K562 (cell line): ENCODE results near the gene OR10R2. TPM values are rescaled to one million over a fixed set of nuclear protein-coding genes. Genes with fewer than 3 reads are reported as not detected.

Source experiments
- ATAC-seq: fragments of 200-7000 bp; cut with Tn5 transposase; 3 replicates; pipeline ENCODE4 v1.9.1; 2020; ENCODE audit warnings: moderate library complexity
- BruUV-seq: library from RNA; stranded (reverse); fragments of 400-500 nt; replicated peaks from 2 replicates; lab custom pipeline; 2021; lab: Mats Ljungman, UMichigan
- CTCF ChIA-PET: fragments of 300-600 bp; formaldehyde crosslinking; extraction: SDS; loops from one replicate; lab custom pipeline; 2021; ENCODE audit warnings: low intra/inter-chr PET ratio; lab: Yijun Ruan, JAX
- POLR2A ChIA-PET: fragments of 300-600, 350-650 bp; sonication (Branson Sonifier 250); formaldehyde crosslinking; extraction: SDS; loops from one replicate; lab custom pipeline; 2021; ENCODE audit warnings: antibody characterized with exemption, inconsistent platforms; lab: Yijun Ruan, JAX
- DNase-seq, 4 experiments: peaks; one replicate each; pipeline versions ENCODE4 v3.0.0 to v3.0.0-alpha.2; 2011 to 2018; ENCODE audit warnings: low spot score in 3 of 4, mixed read lengths in 3 of 4; ENCODE audit errors: extremely low read depth in 1 of 4
- FAIRE-seq: peaks from 2 replicates; lab custom pipeline; 2011; peaks lifted over from hg19 to GRCh38; lab: Jason Lieb, UNC
- H2AFZ ChIP-seq: 2 replicates; pipeline ENCODE4 v1.6.0; 2011; ENCODE audit warnings: low read depth, low read length, control low read depth, inconsistent platforms
- H3K27ac ChIP-seq: fragments of 200-600 bp; 3 replicates; pipeline ENCODE4 v1.8.0; 2011; ENCODE audit warnings: low read depth, mild to moderate bottlenecking, control low read depth, inconsistent platforms, low read length, moderate library complexity, mixed read lengths; ENCODE audit errors: extremely low read depth
- H3K27me3 ChIP-seq, 2 experiments: fragments of 300-600 bp in 1 of 2; 2 replicates in 1 of 2; 3 replicates in 1 of 2; pipeline versions ENCODE4 v1.6.0 to v1.8.0; 2011; ENCODE audit warnings: inconsistent platforms in 2 of 2, low read length in 2 of 2, mild to moderate bottlenecking in 1 of 2, mixed read lengths in 1 of 2, moderate library complexity in 1 of 2; ENCODE audit not compliant: control insufficient read depth in 2 of 2, insufficient read depth in 2 of 2
- H3K36me3 ChIP-seq: fragments of 300-600 bp; 3 replicates; pipeline ENCODE4 v1.8.0; 2011; ENCODE audit warnings: mild to moderate bottlenecking, low read length, inconsistent platforms; ENCODE audit not compliant: control insufficient read depth, insufficient read depth
- H3K4me1 ChIP-seq, 2 experiments: fragments of 200-600 bp in 1 of 2; replicated peaks in 1 of 2; 2 replicates in 1 of 2; 3 replicates in 1 of 2; pipeline versions ENCODE4 v1.5.1 to v1.8.0; 2011; ENCODE audit warnings: inconsistent platforms in 2 of 2, low read length in 2 of 2, mild to moderate bottlenecking in 1 of 2, mixed read lengths in 1 of 2, moderate library complexity in 1 of 2; ENCODE audit not compliant: control insufficient read depth in 2 of 2, insufficient read depth in 2 of 2
- H3K4me2 ChIP-seq: 2 replicates; pipeline ENCODE4 v1.6.1; 2011; ENCODE audit warnings: low read length, control low read depth, inconsistent platforms, mixed read lengths; ENCODE audit not compliant: insufficient read depth
- H3K4me3 ChIP-seq: fragments of 200-600 bp; sonication (generic), shearing (Covaris generic); 2 replicates; pipeline ENCODE4 v1.5.1; 2016; ENCODE audit warnings: control low read depth, inconsistent platforms
- H3K79me2 ChIP-seq: fragments of 200-600 bp; 3 replicates; pipeline ENCODE4 v1.8.0; 2011; ENCODE audit warnings: low read length, inconsistent platforms; ENCODE audit not compliant: control insufficient read depth, insufficient read depth
- H3K9ac ChIP-seq, 2 experiments: 2 replicates each; pipeline versions ENCODE4 v1.6.0 to v1.6.1; 2011; ENCODE audit warnings: low read depth in 2 of 2, low read length in 2 of 2, control low read depth in 1 of 2, inconsistent platforms in 1 of 2, mild to moderate bottlenecking in 1 of 2, mixed read lengths in 1 of 2; ENCODE audit not compliant: insufficient read depth in 1 of 2
- H3K9me1 ChIP-seq: one replicate; pipeline ENCODE4 v1.6.0; 2011; ENCODE audit warnings: inconsistent platforms, mild to moderate bottlenecking, low read length, moderate library complexity; ENCODE audit not compliant: control insufficient read depth, insufficient read depth
- H3K9me3 ChIP-seq: replicated peaks from 2 replicates; pipeline ENCODE4 v1.5.1; 2011; ENCODE audit warnings: low read depth, low read length, inconsistent platforms; ENCODE audit not compliant: control insufficient read depth, insufficient read depth
- H4K20me1 ChIP-seq: replicated peaks from 2 replicates; pipeline ENCODE4 v1.6.1; 2011; ENCODE audit warnings: low read length, inconsistent platforms, mixed read lengths; ENCODE audit not compliant: control insufficient read depth, insufficient read depth
- BCOR ChIP-seq: fragments of 450-650 bp; IDR thresholded peaks from 2 replicates; pipeline ENCODE4 v1.6.1; 2016
- CBX2 ChIP-seq: fragments of 200-600 bp; sonication (generic); IDR thresholded peaks from one replicate; pipeline ENCODE4 v1.6.1; 2012; ENCODE audit warnings: mild to moderate bottlenecking, low read length, inconsistent platforms; ENCODE audit not compliant: insufficient read depth, poor library complexity, severe bottlenecking
- HMG20A ChIP-seq: fragments of 450-650 bp; formaldehyde crosslinking; conservative IDR thresholded peaks from 2 replicates; pipeline ENCODE4 v1.4.0; 2020; ENCODE audit warnings: mild to moderate bottlenecking, mixed read lengths
- IRF9 ChIP-seq: fragments of 450-650 bp; IDR thresholded peaks from 2 replicates; pipeline ENCODE4 v1.6.1; 2016; ENCODE audit warnings: missing biosample characterization, missing genetic modification characterization
- MCM5 ChIP-seq: fragments of 450-650 bp; IDR thresholded peaks from 2 replicates; pipeline ENCODE4 v1.6.1; 2016; ENCODE audit warnings: low read depth
- NR3C1 ChIP-seq: sonication (generic); formaldehyde crosslinking; IDR thresholded peaks from 2 replicates; pipeline ENCODE4 v1.8.1; 2022; ENCODE audit warnings: missing genetic modification reagents
- NR4A1 ChIP-seq, 2 experiments: fragments of 250-450 bp in 1 of 2; fragments of 450-650 bp in 1 of 2; sonication (Bioruptor Pico) in 1 of 2; IDR thresholded peaks; 2 replicates each; pipeline versions ENCODE4 v1.4.0 to v1.6.1; 2016 to 2020; ENCODE audit warnings: mild to moderate bottlenecking in 2 of 2, missing compliant biosample characterization in 1 of 2, missing genetic modification characterization in 1 of 2, moderate library complexity in 1 of 2
- TAF1 ChIP-seq: IDR thresholded peaks from 2 replicates; pipeline ENCODE4 v1.6.1; 2011; ENCODE audit warnings: mild to moderate bottlenecking, low read length, moderate library complexity; ENCODE audit not compliant: insufficient read depth, control insufficient read depth, severe bottlenecking; ENCODE audit errors: extremely low read depth
- TBP ChIP-seq: optimal IDR thresholded peaks from 2 replicates; pipeline ENCODE3; 2011; ENCODE audit warnings: low read depth, low read length, improper control_type of control experiment
- ZFP91 ChIP-seq: sonication (generic); formaldehyde crosslinking; IDR thresholded peaks from 2 replicates; pipeline ENCODE4 v1.8.0; 2022; ENCODE audit warnings: mild to moderate bottlenecking, missing genetic modification reagents
- ZNF133 ChIP-seq: fragments of 250-450 bp; sonication (Bioruptor Pico); IDR thresholded peaks from 2 replicates; pipeline ENCODE4 v1.4.0; 2020; ENCODE audit warnings: mild to moderate bottlenecking
- ZNF23 ChIP-seq: fragments of 250-450 bp; sonication (Bioruptor Pico); IDR thresholded peaks from 2 replicates; pipeline ENCODE4 v1.4.0; 2020; ENCODE audit warnings: mild to moderate bottlenecking
- ZNF354B ChIP-seq: fragments of 250-450 bp; sonication (Bioruptor Pico); IDR thresholded peaks from 2 replicates; pipeline ENCODE4 v1.4.0; 2020
- WGBS: fragments of 100-300 bp; shearing (Covaris generic); methylation state at CpG from one replicate; pipeline ENCODE4 v1.1.6; 2016; ENCODE audit warnings: low coverage, mixed read lengths; ENCODE audit not compliant: insufficient coverage; ENCODE audit errors: missing lambda C conversion rate; 5-methylcytosine and 5-hydroxymethylcytosine counted together
- in situ Hi-C: fragments of 300-500 bp; cut with MboI; formaldehyde crosslinking; loops from 4 replicates; pipeline ENCODE4 v1.15.0; 2018; ENCODE audit warnings: inconsistent platforms, mixed read lengths
- intact Hi-C: fragments of 100-400 bp; cut with micrococcal nuclease; formaldehyde crosslinking; loops from 2 replicates; pipeline ENCODE4 v1.14.2; 2022
- polyA plus RNA-seq, 8 experiments: library from polyadenylated mRNA; depleted of rRNA in 4 of 8; stranded (reverse) in 5 of 8; unstranded in 3 of 8; fragments of >200 nt; fragmentation: Nextera tagmentation in 2 of 8; fragmentation: Illumina TruSeq in 1 of 8; extraction: Ambion mirVana in 2 of 8; extraction: Trizol in 1 of 8; gene quantifications; 2 replicates each; pipeline versions ENCODE4 v1.2.1 to v1.2.3, GENCODE V29; 2011 to 2014; ENCODE audit warnings: inconsistent platforms in 1 of 8, missing spikeins in 1 of 8
- total RNA-seq, 7 experiments: library from RNA; depleted of rRNA in 6 of 7; stranded (reverse); fragments of >200 nt in 6 of 7; fragmentation: Illumina TruSeq in 2 of 7; extraction: Trizol in 2 of 7; gene quantifications; 2 replicates each; pipeline versions ENCODE4 v1.2.1 to v1.2.3, GENCODE V29; 2011 to 2021; ENCODE audit warnings: low replicate concordance in 1 of 7
- TF ChIP-seq, protein P1 (sequence below): fragments of 250-450 bp; sonication (Bioruptor Pico); IDR thresholded peaks from 2 replicates; pipeline ENCODE4 v1.9.0; 2021; ENCODE audit warnings: mild to moderate bottlenecking

The OR10R2 gene
- total and polyA plus RNA-seq, 9 of the 15 experiments (the other 6 are each of a cell fraction or from before 2014, with no cell fraction given): not detected

GRCh38 chr1:158491316-158491715, 19.3 kb downstream of the OR10R2 start:
- no peak overlapping the region for H3K4me2 ChIP-seq
- H3K79me2 ChIP-seq: no peaks in the 10 kb centered on the region
- no peak overlapping the region for H3K9ac ChIP-seq
- H2AFZ ChIP-seq: no peak overlapping the region
- no peak overlapping the region for H3K4me3 ChIP-seq
- H3K36me3 ChIP-seq: no peaks in the 10 kb centered on the region
- no peaks in the 10 kb centered on the region for H3K9me1 ChIP-seq
- H3K4me1 ChIP-seq: no peaks in the 10 kb centered on the region
- FAIRE-seq (no peak), DNase-seq (no peak), ATAC-seq (no peak)
- no peaks in the 10 kb centered on the region for H3K27me3 ChIP-seq
- intact Hi-C loops: no loop called here
- no TSS peak for BruUV-seq
- TF ChIP-seq ZNF23 (CRISPR knock-in tag) (no peak), NR3C1 (CRISPR knock-in tag) (no peak), TBP (no peak)
- 0% methylated on average over 3 of the region's 3 CpGs for WGBS
- POLR2A ChIA-PET: no interaction called here
- H3K27ac ChIP-seq: no peak overlapping the region
- in situ Hi-C loops: no loop called here
- CTCF ChIA-PET: no interaction called here
- H4K20me1 ChIP-seq: no peaks in the 10 kb centered on the region
- H3K9me3 ChIP-seq: no peaks in the 10 kb centered on the region

GRCh38 chr1:158493054-158493453, 21.0 kb downstream of the OR10R2 start:
- POLR2A ChIA-PET: no interaction called here
- TF ChIP-seq ZFP91 (CRISPR knock-in tag) (no peak), MCM5 (no peak), IRF9 (tag) (no peak), CBX2 (no peak), BCOR (no peak), ZNF354B (CRISPR knock-in tag) (no peak), TAF1 (no peak), NR4A1 (CRISPR knock-in tag; IDR thresholded peaks at IDR 0.05) (no peak), NR4A1 (tag; IDR thresholded peaks at IDR 0.05) (no peak), ZNF133 (CRISPR knock-in tag) (no peak), HMG20A (CRISPR knock-in tag) (no peak)
- TF ChIP-seq, protein P1, sequence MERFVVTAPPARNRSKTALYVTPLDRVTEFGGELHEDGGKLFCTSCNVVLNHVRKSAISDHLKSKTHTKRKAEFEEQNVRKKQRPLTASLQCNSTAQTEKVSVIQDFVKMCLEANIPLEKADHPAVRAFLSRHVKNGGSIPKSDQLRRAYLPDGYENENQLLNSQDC (CRISPR knock-in tag): no peak

More at GRCh38 chr1:158493054-158493453, 21.0 kb downstream of the OR10R2 start:
- DNase-seq (no peak), ATAC-seq (no peak), FAIRE-seq (no peak)
- CTCF ChIA-PET: no interaction called here
- Histone ChIP-seq H3K4me3 (no peak overlapping the region), H3K4me2 (no peak overlapping the region), H3K4me1 (no peaks in the 10 kb centered on the region), H3K79me2 (no peaks in the 10 kb centered on the region), H3K27ac (no peak overlapping the region), H2AFZ (no peak overlapping the region), H3K9me1 (no peaks in the 10 kb centered on the region), H3K9ac (no peak overlapping the region), H3K9me3 (no peaks in the 10 kb centered on the region), H3K36me3 (no peaks in the 10 kb centered on the region), H4K20me1 (no peaks in the 10 kb centered on the region), H3K27me3 (no peaks in the 10 kb centered on the region)
- in situ Hi-C loops (no loop called here), intact Hi-C loops (no loop called here)
- WGBS: 0% methylated on average over 3 of the region's 3 CpGs
- BruUV-seq: no TSS peak
